HCT116 (cell line): ENCODE measurements around the gene ZSWIM4. TPM values are rescaled to one million over a fixed set of nuclear protein-coding genes. Genes with fewer than 3 reads are reported as not detected.

Experiments used
- ATAC-seq: fragments of 200-7000 bp; cut with Tn5 transposase; 2 replicates; pipeline ENCODE4 v1.9.1; 2020; ENCODE audit warnings: mild to moderate bottlenecking, moderate library complexity
- BruUV-seq: library from RNA; stranded (reverse); fragments of 400-500 nt; replicated peaks from 2 replicates; lab custom pipeline; 2021; lab: Mats Ljungman, UMichigan
- CTCF ChIA-PET: fragments of 300-600 bp; sonication (Branson Sonifier 250); formaldehyde crosslinking; loops from one replicate; lab custom pipeline; 2021; ENCODE audit warnings: antibody characterized with exemption; lab: Charles Lee
- POLR2A ChIA-PET: fragments of 300-600, 350-600 bp; sonication (Branson Sonifier 250); formaldehyde crosslinking; loops from one replicate; lab custom pipeline; 2021; ENCODE audit warnings: antibody characterized with exemption; lab: Charles Lee
- RAD21 ChIA-PET, 2 experiments: fragments of 300-600 bp; sonication (Branson Sonifier 250); formaldehyde crosslinking; loops; one replicate each; lab custom pipeline; 2023; ENCODE audit warnings: low total read pairs in 2 of 2; ENCODE audit not compliant: uncharacterized antibody in 2 of 2, unreplicated experiment in 2 of 2, low non-redundant PET in 1 of 2; lab: Charles Lee
- DNase-seq: peaks from one replicate; pipeline ENCODE4 v3.0.0-alpha.2; 2010; ENCODE audit warnings: low read depth, low spot score
- H2AFZ ChIP-seq: fragments of 200-600 bp; shearing (Covaris generic), sonication (generic); 2 replicates; pipeline ENCODE4 v1.6.1; 2017; ENCODE audit warnings: low read depth, mixed run types, mixed read lengths, antibody characterized with exemption, low read length; ENCODE audit not compliant: poor library complexity, severe bottlenecking
- H3K27ac ChIP-seq: 2 replicates; pipeline ENCODE4 v1.5.1; 2012; ENCODE audit warnings: low read depth, low read length
- H3K27me3 ChIP-seq: fragments of 200-600 bp; sonication (generic); 2 replicates; pipeline ENCODE4 v1.6.1; 2016; ENCODE audit warnings: mixed run types, low read length, mixed read lengths; ENCODE audit not compliant: insufficient read depth
- H3K36me3 ChIP-seq, 2 experiments: fragments of 200-500 bp in 1 of 2; fragments of 200-600 bp in 1 of 2; sonication (Bioruptor generic) in 1 of 2; sonication (generic) in 1 of 2; 2 replicates each; pipeline versions ENCODE4 v1.5.1 to v1.6.1; 2014 to 2016; ENCODE audit warnings: low read length in 2 of 2, inconsistent platforms in 1 of 2, mixed read lengths in 1 of 2, mixed run types in 1 of 2; ENCODE audit not compliant: insufficient read depth in 2 of 2, control insufficient read depth in 1 of 2
- H3K4me1 ChIP-seq, 2 experiments: fragments of 200-600 bp in 1 of 2; sonication (generic) in 1 of 2; 2 replicates each; pipeline versions ENCODE4 v1.5.1 to v1.6.1; 2012 to 2017; ENCODE audit warnings: low read length in 2 of 2, inconsistent platforms in 1 of 2, mild to moderate bottlenecking in 1 of 2, mixed read lengths in 1 of 2, mixed run types in 1 of 2, moderate library complexity in 1 of 2; ENCODE audit not compliant: insufficient read depth in 2 of 2, control insufficient read depth in 1 of 2
- H3K4me2 ChIP-seq: fragments of 200-600 bp; sonication (generic); 2 replicates; pipeline ENCODE4 v1.6.1; 2017; ENCODE audit warnings: mixed run types, low read length, mixed read lengths
- H3K4me3 ChIP-seq, 2 experiments: fragments of 200-600 bp in 1 of 2; sonication (generic) in 1 of 2; replicated peaks in 1 of 2; 2 replicates each; pipeline ENCODE4 v1.5.1; 2011 to 2016; ENCODE audit warnings: low read length in 2 of 2, control low read depth in 1 of 2, low read depth in 1 of 2, mild to moderate bottlenecking in 1 of 2, mixed read lengths in 1 of 2, mixed run types in 1 of 2
- H3K79me2 ChIP-seq: fragments of 200-600 bp; sonication (generic); 2 replicates; pipeline ENCODE4 v1.6.1; 2017; ENCODE audit warnings: mild to moderate bottlenecking, mixed run types, low read length, moderate library complexity, mixed read lengths; ENCODE audit not compliant: insufficient read depth
- H3K9ac ChIP-seq: fragments of 200-600 bp; sonication (generic); 2 replicates; pipeline ENCODE4 v1.6.1; 2016; ENCODE audit warnings: low read length, mixed read lengths
- H3K9me2 ChIP-seq: fragments of 200-600 bp; sonication (generic), shearing (Covaris generic); 2 replicates; pipeline ENCODE4 v1.6.1; 2017; ENCODE audit warnings: mixed run types, mild to moderate bottlenecking, moderate library complexity; ENCODE audit not compliant: insufficient read depth
- H3K9me3 ChIP-seq, 2 experiments: fragments of 200-500 bp in 1 of 2; fragments of 200-600 bp in 1 of 2; sonication (Bioruptor generic) in 1 of 2; sonication (generic) in 1 of 2; 2 replicates each; pipeline ENCODE4 v1.6.1; 2014 to 2017; ENCODE audit warnings: low read length in 2 of 2, mixed read lengths in 2 of 2, inconsistent platforms in 1 of 2, low read depth in 1 of 2, mild to moderate bottlenecking in 1 of 2, mixed run types in 1 of 2, moderate library complexity in 1 of 2; ENCODE audit not compliant: control insufficient read depth in 1 of 2, insufficient read depth in 1 of 2
- H4K20me1 ChIP-seq: fragments of 200-600 bp; sonication (generic), shearing (Covaris generic); 2 replicates; pipeline ENCODE4 v1.6.1; 2017; ENCODE audit warnings: mixed run types, mild to moderate bottlenecking, moderate library complexity; ENCODE audit not compliant: insufficient read depth
- CEBPB ChIP-seq: IDR thresholded peaks from 2 replicates; pipeline ENCODE4 v1.6.1; 2012; ENCODE audit warnings: low read depth
- EZH2phosphoT487 ChIP-seq: fragments of 200-600 bp; IDR thresholded peaks from 2 replicates; pipeline ENCODE4 v1.6.1; 2018; ENCODE audit warnings: antibody characterized with exemption, borderline replicate concordance
- SIN3A ChIP-seq: IDR thresholded peaks from 2 replicates; pipeline ENCODE4 v1.6.1; 2012; ENCODE audit warnings: low read depth
- ZFX ChIP-seq: fragments of 450-650 bp; IDR thresholded peaks from 2 replicates; pipeline ENCODE4 v1.6.1; 2017
- intact Hi-C: fragments of 100-400 bp; cut with micrococcal nuclease; formaldehyde crosslinking; loops from 2 replicates; pipeline ENCODE4 v1.10.0; 2022
- total RNA-seq: library from RNA; stranded (reverse); gene quantifications from one replicate; pipeline ENCODE4 v1.2.1, GENCODE V29; 2021; ENCODE audit not compliant: unreplicated experiment

The ZSWIM4 gene
- total RNA-seq, 1 experiment from 2014 or later, result 9.8 TPM

GRCh38 chr19:13757805-13758772 is 37.2 kb upstream of the ZSWIM4 start:
- no peaks in the 10 kb centered on the region for H3K9me3 ChIP-seq
- H3K4me1 ChIP-seq, result no peaks in the 10 kb centered on the region
- CTCF ChIA-PET, result no interaction called here
- no peak overlapping the region for H3K4me2 ChIP-seq
- no TSS peak for BruUV-seq
- no peaks in the 10 kb centered on the region for H4K20me1 ChIP-seq
- POLR2A ChIA-PET, result no interaction called here
- intact Hi-C loops, result no loop called here
- H3K4me3 ChIP-seq, result no peak overlapping the region
- RAD21 ChIA-PET, result no interaction called here
- peaks cover 26 to 29% of the 10 kb centered on the region in 2 experiments; a peak in 3 of 4 replicates for H3K36me3 ChIP-seq
- no peaks in the 10 kb centered on the region for H3K27me3 ChIP-seq
- DNase-seq, result no peak
- no peak for ATAC-seq
- no peaks in the 10 kb centered on the region for H3K79me2 ChIP-seq
- H3K27ac ChIP-seq, result no peak overlapping the region
- no peak overlapping the region for H3K9ac ChIP-seq
- no peaks in the 10 kb centered on the region for H3K9me2 ChIP-seq
- no peak overlapping the region for H2AFZ ChIP-seq
- no peak for TF ChIP-seq SIN3A
- no peak for TF ChIP-seq ZFX
- TF ChIP-seq EZH2phosphoT487, result no peak

GRCh38 chr19:13758795-13759194 is 36.4 kb upstream of the ZSWIM4 start:
- H4K20me1 ChIP-seq, result no peaks in the 10 kb centered on the region
- H3K4me3 ChIP-seq, result no peak overlapping the region
- ChIA-PET CTCF (no interaction called here), POLR2A (no interaction called here), RAD21 (no interaction called here)
- H3K9me3 ChIP-seq, result no peaks in the 10 kb centered on the region
- H3K79me2 ChIP-seq, result no peaks in the 10 kb centered on the region
- no peaks in the 10 kb centered on the region for H3K9me2 ChIP-seq
- H2AFZ ChIP-seq, result no peak overlapping the region
- BruUV-seq, result no TSS peak
- no peaks in the 10 kb centered on the region for H3K27me3 ChIP-seq
- no peak overlapping the region for H3K9ac ChIP-seq
- no peak overlapping the region for H3K27ac ChIP-seq
- no peak overlapping the region for H3K4me2 ChIP-seq
- H3K36me3 ChIP-seq, result peaks cover 26 to 29% of the 10 kb centered on the region in 2 experiments; a peak in 3 of 4 replicates
- no peaks in the 10 kb centered on the region; a peak in 1 of 4 replicates for H3K4me1 ChIP-seq
- ATAC-seq, result no peak
- DNase-seq, result no peak
- no peak for TF ChIP-seq CEBPB
- intact Hi-C loops, result no loop called here
